Measurements from ENCODE around the gene TSC2.

DNA sequence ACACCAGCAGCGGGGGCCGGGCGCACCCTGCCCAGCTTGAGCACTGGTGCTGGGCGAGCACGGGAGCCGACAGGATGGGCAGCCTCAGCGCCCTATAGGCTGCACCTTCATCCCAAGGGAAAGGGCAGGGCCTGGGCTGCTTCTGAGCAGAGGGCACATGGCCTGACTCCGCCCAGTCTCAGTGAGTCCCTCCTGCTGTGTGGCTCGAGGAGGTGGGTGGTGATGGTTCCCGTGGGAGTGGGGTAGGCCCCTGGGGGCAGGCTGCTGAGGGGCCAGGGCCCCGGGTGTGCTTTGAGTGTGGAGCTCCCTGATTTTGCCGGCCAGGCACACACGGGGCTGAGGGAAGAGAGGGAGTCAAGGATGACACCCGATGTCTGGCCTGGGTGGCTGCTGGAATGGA lies 37.9 kb downstream of the TSC2 start:
- TF ChIP-seq, protein P1, sequence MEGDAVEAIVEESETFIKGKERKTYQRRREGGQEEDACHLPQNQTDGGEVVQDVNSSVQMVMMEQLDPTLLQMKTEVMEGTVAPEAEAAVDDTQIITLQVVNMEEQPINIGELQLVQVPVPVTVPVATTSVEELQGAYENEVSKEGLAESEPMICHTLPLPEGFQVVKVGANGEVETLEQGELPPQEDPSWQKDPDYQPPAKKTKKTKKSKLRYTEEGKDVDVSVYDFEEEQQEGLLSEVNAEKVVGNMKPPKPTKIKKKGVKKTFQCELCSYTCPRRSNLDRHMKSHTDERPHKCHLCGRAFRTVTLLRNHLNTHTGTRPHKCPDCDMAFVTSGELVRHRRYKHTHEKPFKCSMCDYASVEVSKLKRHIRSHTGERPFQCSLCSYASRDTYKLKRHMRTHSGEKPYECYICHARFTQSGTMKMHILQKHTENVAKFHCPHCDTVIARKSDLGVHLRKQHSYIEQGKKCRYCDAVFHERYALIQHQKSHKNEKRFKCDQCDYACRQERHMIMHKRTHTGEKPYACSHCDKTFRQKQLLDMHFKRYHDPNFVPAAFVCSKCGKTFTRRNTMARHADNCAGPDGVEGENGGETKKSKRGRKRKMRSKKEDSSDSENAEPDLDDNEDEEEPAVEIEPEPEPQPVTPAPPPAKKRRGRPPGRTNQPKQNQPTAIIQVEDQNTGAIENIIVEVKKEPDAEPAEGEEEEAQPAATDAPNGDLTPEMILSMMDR (IDR thresholded peaks at IDR 0.05; ENCODE audit: poor library complexity) = no peak
- TF ChIP-seq EZH2phosphoT487 (IDR thresholded peaks at IDR 0.05; ENCODE audit: low read depth, severe bottlenecking, unreplicated experiment) = no peak

All from hepatocyte (in vitro differentiated cells).